ENCODE results near the gene ACP2.
A peak's percentile ranks its signal among the peaks of the same experiment; 100 is the strongest.

The ACP2 gene

GRCh38 chr11:47274495-47275235, 26.1 kb upstream of the ACP2 start:
- no peak overlapping the region for H3K4me3 ChIP-seq (ENCODE audit: low read depth, low read length)
- no peak for DNase-seq (ENCODE audit: low read depth)
- no peak for TF ChIP-seq CTCF (IDR thresholded peaks at IDR 0.05; ENCODE audit: control insufficient read depth, extremely low read depth, insufficient read depth)

GRCh38 chr11:47272706-47273105, 24.1 kb upstream of the ACP2 start:
- DNase-seq (ENCODE audit: low read depth) = no peak
- TF ChIP-seq CTCF (IDR thresholded peaks at IDR 0.05; ENCODE audit: control insufficient read depth, extremely low read depth, insufficient read depth) = no peak
- H3K4me3 ChIP-seq (ENCODE audit: low read depth, low read length) = no peak overlapping the region

- no peak for DNase-seq (ENCODE audit: low read depth)
- H3K4me3 ChIP-seq (ENCODE audit: low read depth, low read length) = no peak overlapping the region
- TF ChIP-seq CTCF (IDR thresholded peaks at IDR 0.05; ENCODE audit: control insufficient read depth, extremely low read depth, insufficient read depth) = no peak
These were observed 23.5 kb upstream of the ACP2 start for GRCh38 chr11:47271961-47272661.

GRCh38 chr11:47271328-47271727, 22.7 kb upstream of the ACP2 start:
- H3K4me3 ChIP-seq (ENCODE audit: low read depth, low read length) = peak overlapping the region; percentile 58
- DNase-seq (ENCODE audit: low read depth) = no peak
- TF ChIP-seq CTCF (IDR thresholded peaks at IDR 0.05; ENCODE audit: control insufficient read depth, extremely low read depth, insufficient read depth) = no peak

- TF ChIP-seq CTCF (IDR thresholded peaks at IDR 0.05; ENCODE audit: control insufficient read depth, extremely low read depth, insufficient read depth) = peak; percentile 27
- peak overlapping the region; percentile 58 for H3K4me3 ChIP-seq (ENCODE audit: low read depth, low read length)
- DNase-seq (ENCODE audit: low read depth) = peak; percentile 37
These were observed 22.0 kb upstream of the ACP2 start for GRCh38 chr11:47270331-47271271.

- no peak for DNase-seq (ENCODE audit: low read depth)
- H3K4me3 ChIP-seq (ENCODE audit: low read depth, low read length) = peak within 1 kb of the TSS; percentile 58
- 0 out of 2 replicates have a peak, but pooled peaks have one; percentile 18 for TF ChIP-seq CTCF (IDR thresholded peaks at IDR 0.05; ENCODE audit: control insufficient read depth, extremely low read depth, insufficient read depth)
These were observed 21.3 kb upstream of the ACP2 start, which contains the start of gene MADD for GRCh38 chr11:47269829-47270305. Gene MADD, plus strand, starts transcription at chr11:47270133.

All from LNCaP clone FGC (cell line).